H4 (cell line): Measurements from ENCODE around the gene KRTAP5-3. TPM values are rescaled to one million over a fixed set of nuclear protein-coding genes. Genes with fewer than 3 reads are reported as not detected.

ENCODE experiments used
- DNase-seq: peaks from one replicate; pipeline ENCODE4 v3.0.0-alpha.2; 2015; ENCODE audit warnings: low spot score
- total RNA-seq: library from RNA; depleted of rRNA; stranded (reverse); fragments of >200 nt; shearing (Covaris generic); gene quantifications from 2 replicates; pipeline ENCODE4 v1.2.3, GENCODE V29; 2014; rRNA removed

KRTAP5-3 gene
- total RNA-seq, 1 experiment from 2014 or later, result not detected

DNA sequence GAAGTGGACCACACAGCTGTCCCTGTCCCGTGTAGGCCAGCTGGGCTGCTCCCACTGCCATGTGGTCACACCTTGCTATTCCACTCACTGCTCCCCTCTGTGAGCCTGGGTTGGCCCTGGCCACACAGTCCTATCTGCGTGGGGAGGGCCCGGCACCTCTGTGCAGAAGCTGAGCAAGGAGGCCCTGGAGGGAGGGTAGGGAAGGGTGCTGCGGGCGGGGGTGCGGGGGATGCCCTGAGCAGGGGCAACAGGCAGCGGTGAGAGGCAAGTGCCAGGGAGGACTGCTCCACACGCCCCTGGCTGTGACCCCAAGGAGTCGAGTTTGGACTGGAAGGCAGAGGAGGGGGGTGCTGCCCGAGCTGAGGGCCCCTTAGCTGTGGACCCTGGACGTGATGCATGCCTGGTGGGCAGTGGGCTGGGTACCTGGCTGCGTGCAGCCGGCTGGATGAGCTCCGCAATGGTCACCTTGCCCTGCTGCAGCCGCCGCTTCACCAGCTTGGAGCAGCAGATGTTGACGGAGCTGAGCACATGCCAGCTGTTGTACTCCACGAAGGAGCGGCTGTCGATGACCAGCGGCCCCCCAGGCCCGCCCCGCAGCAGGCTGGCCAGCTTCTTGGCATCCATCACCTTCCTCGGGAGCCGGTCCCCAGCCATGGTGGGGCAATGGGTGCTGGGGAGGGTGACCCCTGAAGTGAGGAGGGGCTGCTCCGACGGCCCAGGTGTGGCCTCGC is 42.9 kb downstream of the KRTAP5-3 start:
- DNase-seq, result no peak

DNA sequence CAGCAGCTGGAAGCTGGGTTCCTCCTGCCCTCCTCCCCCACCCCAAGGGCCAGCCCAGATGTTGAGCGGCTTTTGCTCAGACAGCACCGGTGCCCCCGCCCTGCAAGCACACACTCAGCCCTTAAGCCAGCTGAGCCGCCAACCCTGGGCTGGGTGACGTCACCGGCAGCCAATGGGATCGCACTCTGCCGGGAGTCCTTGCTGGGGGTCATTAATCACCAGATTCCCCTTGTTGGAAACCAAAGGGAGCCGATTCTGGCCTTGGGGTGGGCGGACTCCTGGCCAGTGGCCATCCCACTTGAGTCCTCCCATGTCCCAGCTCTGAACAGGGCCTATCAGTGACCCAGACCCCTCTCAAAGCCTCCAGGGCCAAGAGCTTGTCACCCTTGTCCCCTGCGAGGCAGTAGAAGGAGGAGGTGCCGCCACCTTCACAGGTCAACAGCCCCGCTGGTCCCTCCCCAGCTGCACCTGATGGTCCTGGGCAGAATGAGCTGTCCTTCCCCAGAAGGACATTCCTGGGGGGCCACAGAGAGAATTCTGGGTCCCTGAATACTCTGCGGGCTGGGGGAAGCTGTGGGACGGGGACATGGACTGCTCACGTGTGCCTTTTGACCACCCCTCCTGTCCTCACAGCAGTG is 43.6 kb downstream of the KRTAP5-3 start:
- DNase-seq, result peak; percentile 90

DNA sequence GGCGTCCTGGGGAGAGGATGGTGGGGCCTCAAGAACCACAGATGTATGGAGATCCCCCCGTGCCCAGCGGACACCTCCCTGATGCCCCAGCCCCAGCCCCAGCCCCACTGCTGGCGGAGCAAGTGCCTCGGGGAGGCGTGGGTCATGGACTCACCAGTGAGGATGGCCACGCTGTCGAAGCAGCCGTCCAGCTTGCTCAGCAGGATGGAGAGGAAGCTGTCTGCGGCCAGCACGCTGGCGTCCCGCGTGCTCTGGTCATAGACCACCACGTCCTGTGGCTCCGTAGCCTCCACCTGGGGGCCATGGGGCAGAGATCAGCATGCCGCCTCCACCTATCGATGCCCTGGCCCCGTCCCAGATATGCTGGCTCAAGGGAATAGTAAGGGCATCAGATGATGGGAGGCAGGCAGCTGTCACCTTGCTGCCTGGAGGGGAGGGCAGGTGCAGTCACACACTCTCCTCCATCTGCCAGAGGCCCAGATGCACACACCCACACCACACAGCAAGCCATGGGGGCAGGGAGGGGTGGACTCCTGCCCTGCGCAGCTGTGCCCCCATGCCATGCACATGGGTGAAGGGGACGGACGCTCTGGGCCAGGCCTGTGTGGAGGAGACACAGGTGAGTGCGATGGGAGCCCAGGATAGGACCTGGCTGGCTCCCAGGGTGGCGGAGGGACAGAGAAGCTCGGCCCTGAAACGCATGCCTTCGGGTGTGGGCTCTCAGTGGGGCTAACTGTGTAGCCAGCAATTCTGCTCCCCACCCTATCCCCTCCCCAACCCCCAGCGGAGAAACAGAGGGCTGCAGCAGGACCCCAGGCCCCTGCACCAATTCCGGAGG is 44.3 kb downstream of the KRTAP5-3 start:
- DNase-seq, result peak; percentile 14

DNA sequence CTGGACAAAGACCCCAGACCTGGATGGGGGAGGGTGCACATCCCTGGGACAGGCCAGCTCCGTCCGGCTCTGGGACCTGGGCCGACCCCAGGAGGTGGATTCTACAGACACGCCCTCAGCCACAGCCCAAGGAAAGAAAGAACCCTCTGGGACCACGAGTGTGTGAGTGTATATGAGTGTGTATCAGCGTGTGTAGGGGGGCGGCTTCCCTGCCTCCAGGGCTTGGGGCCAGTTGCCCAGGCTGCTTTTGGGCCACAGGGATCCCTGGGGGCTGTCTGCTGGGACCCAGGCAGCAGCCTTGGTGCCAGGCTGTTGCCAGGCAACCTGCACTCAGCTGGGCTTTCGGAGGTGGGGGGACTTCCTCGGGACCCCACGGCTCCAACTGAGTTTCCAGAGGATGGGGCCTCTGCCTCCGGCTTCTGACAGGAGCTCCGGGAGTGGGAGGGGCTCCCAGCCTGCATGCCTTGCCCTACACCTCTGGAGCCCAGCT is 45.1 kb downstream of the KRTAP5-3 start:
- DNase-seq, result no peak

DNA sequence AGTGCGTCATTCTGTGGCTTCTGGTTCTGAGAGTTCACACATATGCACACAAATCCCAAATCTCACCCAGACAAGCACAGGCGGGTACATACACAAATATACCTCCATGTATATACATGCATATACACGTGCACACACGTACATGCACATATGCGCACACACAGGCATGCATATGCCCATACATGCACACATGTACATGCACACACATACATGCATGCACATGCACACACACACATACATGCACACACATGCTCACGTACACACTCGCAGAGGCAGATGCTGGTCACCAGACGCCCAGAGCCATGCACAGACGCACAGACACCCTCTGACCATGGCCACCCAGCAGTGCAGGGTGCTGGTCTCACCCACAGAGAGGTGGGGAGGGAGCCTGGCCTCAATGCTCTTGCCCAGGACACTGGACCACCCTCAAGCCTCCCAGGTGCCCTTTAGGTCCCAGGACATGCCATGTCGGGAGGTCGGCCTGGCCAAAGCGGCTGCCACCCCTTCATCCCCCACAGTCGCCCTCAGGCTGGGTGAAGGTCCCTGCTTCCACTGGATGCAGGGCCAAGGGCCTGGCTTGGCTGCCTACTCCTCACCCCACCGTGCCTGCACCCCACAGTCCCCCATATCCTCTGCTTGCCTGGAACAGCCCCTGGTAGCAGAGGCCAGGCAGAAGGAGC is 45.7 kb downstream of the KRTAP5-3 start:
- no peak for DNase-seq

DNA sequence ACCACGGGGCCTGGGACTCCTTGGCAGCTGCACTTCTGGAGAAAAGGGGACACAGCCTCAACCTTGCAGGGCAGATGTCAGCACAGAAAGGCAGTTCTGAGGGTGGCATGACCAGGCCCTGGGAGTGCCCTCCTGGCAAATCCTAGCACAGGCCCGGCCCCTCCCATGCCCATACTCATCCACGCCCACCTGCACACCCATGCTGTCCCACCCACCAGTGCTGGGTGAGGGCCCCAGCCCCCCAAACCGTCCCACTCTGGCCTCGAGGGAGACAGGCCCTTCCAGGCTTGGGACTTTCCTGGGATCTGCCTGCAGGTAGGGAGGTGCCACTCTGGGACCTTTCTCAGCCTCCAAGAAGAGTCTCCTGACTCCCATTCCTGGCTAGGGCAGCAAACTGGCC is 46.3 kb downstream of the KRTAP5-3 start:
- DNase-seq, result no peak

DNA sequence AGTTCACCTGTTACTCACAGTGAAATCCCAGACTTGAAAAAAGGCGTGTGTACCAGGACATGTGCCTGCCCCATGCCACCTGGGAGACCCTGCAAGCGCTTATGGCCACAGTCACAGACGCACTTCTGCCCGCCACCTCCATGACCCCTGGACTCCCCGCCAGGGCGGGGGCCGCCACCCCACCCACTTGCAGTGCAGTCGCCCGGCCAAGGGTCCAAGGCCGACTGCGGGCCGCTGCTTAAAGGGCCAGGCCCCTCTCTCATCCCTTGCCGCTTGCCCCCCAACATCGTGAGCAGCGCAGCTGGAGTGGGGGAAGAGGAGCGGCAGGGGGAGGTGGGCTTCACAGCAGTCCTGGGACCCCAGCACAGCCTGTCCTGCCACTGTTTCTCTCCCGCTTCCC is 47.0 kb downstream of the KRTAP5-3 start:
- DNase-seq, result no peak

DNA sequence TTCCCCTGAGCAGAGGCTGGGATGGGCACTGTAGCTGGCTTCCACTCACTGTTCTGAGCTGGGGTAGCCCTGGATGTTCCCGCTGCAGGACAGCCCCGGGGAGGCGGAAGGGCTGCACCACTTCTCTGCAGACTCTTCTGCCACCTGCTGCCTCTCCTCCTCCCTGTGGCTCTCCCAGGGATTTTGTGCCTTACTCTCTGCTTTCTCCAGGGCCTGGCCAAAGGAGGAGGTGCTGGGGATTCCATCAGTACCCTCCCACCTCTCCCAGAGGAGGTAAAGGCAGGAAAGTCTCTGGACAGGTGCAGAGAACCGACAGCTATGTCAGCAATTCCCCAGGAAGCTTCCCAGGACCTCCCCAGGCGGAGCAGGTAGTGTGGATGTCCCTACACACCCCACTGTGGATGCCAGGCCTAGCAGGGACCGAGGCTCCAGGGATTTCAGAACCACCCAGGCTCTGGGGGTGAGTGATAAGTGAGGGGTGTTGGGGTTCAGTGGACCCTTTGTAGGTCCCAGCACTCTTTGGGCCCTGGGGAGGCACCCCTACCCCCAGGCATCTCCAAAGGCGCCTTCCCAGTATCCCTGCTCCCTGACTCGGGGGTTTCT is 47.5 kb downstream of the KRTAP5-3 start:
- no peak for DNase-seq

DNA sequence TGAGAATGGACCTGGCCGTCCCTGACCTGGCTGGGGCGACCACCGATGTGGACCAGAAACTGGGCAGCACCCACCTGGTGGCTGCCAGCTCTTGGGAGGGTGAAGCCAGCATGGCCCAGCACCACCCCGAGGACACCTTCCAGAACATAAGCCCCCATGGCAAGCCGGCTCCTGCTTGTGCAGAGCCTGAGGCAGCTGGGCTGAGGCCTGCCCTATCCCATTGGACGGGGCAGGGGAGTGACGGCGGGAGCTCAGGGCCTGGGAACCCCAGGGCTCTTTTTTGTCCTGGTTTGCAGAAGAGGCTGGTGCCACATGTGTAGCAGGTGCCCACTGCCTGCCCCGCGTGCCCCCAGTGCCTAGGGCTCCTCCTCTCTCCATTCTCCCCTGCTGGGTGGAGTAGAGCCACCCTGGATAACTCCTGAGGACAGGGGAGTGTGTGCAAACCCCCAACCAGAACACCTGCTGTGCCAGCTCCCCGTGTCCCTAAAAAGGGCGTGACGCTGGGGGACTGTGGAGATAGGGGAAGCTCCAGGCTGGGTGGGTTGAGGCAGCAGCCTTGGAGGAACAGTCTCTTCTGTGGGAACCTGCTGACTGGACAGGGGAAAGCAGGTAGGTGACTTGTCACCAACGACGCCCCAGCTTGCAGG is 48.1 kb downstream of the KRTAP5-3 start:
- DNase-seq, result no peak

DNA sequence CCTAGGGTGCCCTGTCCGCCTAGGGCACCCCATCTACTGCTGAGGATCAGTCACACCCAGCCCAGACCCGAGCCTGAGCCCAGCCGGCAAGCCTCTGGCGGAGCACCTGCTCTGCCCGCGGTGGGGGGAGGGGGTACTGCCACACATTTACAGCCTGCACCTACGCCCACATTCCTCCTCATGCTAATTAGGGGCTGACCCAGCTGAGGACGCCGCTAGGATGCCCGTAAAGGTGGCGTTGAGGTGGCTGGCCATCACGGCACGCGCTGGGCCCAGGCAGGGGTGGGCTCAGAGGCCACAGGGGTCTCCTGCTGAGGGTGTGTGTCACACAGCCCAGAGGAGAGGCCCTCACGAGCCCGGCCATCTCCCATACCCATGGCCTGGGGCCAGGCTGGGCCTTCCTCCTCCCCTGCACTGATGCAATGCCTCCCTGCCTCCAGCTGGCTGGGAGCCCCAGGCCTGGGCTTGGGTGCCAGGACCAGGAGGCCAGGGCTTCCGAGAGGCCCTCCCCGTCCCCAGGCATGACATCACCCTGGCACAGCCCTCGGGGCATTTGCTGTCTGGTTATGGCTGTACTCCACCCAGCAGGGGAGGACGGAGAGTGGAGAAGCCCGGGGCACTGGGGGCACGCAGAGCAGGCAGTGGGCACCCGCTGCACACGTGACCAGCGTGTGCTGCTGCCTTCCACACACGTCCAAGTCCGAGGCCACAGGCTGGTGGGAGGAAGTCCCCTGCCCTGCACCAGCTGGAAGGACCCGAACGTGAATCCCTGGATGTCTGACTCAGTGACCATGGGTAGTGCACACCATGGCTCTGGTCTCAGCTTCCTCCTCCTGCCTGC is 48.9 kb downstream of the KRTAP5-3 start:
- DNase-seq, result peak; percentile 97

DNA sequence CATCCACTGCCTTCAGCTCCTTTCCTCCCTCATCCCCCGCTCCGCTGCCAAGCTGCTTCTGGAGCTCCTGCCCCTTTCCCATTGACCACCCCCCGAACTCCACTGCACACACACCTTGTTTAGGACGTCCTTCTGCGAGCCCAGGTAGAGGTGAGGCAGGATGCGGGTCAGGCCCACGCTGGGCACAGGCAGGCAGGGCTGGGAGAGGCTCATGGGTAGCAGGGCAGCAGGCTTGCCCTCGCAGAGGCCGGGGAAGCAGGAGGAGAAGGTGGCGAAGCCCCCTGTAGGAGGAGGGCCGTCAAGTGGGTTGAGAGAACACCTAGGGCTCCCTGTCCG is 49.5 kb downstream of the KRTAP5-3 start:
- DNase-seq, result no peak

DNA sequence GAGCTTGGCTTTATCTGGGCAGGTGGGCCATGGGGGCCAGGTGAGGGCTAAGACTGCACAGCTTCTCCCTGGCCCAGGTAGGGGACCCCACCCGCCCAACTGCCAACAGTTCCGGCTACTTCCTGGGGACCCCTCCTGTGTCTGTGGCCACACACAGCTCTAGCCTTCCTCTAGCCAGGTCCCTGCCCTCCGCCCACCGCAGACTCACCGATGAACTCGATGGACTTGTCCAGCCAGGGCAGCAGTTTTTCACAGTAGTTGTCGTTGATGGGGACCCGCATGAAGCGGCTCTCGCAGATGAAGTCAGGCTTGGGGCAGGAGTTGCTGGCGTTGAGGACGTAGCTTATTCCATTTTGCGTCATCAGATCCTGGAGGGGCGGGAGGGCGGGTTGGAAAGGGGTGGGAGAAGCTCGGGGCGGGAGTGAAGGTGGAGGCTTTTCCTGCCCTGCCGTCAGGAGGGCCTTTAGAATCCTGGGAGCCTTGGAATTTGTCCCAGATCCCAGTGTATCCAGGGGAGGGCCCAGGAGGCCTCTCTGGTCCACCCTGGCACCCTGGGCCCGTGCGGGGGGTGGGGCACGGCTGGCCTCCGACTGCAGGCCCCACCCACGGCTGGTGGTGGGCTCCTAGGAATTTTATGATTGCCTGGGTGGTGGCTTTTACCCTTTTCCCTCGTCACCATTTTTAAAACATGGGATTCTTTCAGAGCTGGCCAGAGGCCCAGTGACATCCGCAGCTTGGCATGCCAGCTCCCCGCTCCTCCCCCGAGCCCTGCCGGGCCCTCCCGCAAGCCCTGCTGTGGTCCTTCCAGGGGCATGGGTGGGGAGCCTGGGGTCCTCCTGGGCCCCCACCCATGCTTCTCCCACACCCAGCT is 50.1 kb downstream of the KRTAP5-3 start:
- peak; percentile 89 for DNase-seq

Other genes starting within 250 kb of the KRTAP5-3 start
- gene BRSK2, start 218.5 kb downstream of the KRTAP5-3 start, total RNA-seq, result 1.3 and 2.5 TPM in 2 replicates
- 15.2 and 18.1 TPM in 2 replicates for gene MOB2, start 121.7 kb downstream of the KRTAP5-3 start, total RNA-seq
- 0.45 and 3.2 TPM in 2 replicates for gene DUSP8, start 36.2 kb downstream of the KRTAP5-3 start, total RNA-seq
- not detected in 2 replicates for gene KRTAP5-1, start 23.2 kb downstream of the KRTAP5-3 start, total RNA-seq
- not detected in 2 replicates for gene KRTAP5-2, start 10.2 kb downstream of the KRTAP5-3 start, total RNA-seq
- not detected in 2 replicates for gene KRTAP5-4, start 13.7 kb upstream of the KRTAP5-3 start, total RNA-seq
- not detected in 2 replicates for gene KRTAP5-5, start 21.3 kb upstream of the KRTAP5-3 start, total RNA-seq
- not detected in 2 replicates for gene KRTAP5-6, start 88.7 kb upstream of the KRTAP5-3 start, total RNA-seq
- gene IFITM10, start 142.1 kb upstream of the KRTAP5-3 start, total RNA-seq, result 1.4 and 2.0 TPM in 2 replicates
- 516 and 559 TPM in 2 replicates for gene CTSD, start 155.5 kb upstream of the KRTAP5-3 start, total RNA-seq
- gene SYT8, start 226.5 kb upstream of the KRTAP5-3 start, total RNA-seq, result not detected in 2 replicates
- gene TNNI2, start 230.5 kb upstream of the KRTAP5-3 start, total RNA-seq, result not detected in 2 replicates
- 3.3 TPM in 2 replicates for gene LSP1, start 244.6 kb upstream of the KRTAP5-3 start, total RNA-seq